ENCODE data around the gene ULK1. TPM values are rescaled to one million over a fixed set of nuclear protein-coding genes. Genes with fewer than 3 reads are reported as not detected.

Gene ULK1
- total RNA-seq, 1 experiment from 2014 or later = 34.2 TPM

DNA sequence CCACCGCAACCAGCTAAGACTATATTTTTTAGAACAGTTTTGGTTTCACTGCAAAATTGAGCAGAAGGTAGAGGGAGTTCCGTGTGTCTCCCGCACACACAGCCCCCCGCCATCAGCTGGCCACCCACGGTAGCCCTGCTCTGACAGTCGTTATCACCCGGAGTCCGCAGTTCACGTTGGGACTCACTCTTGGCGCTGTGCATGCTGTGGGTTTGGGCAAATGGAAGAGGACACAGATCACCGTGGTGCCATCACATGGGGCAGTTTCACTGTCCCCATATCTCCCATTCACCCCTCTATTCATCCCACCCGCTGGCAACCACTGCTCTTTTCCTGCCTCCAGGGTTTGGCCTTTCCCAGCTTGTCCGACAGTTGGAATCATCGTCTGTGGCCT is 31.8 kb upstream of the ULK1 start:
- no peak overlapping the region for H3K4me2 ChIP-seq (ENCODE audit: low read length)
- DNase-seq (ENCODE audit: low read depth, low spot score) (no peak), ATAC-seq (no peak)
- RAD21 ChIA-PET (ENCODE audit: low non-redundant PET in 1 of 2, low total read pairs in 2 of 2, uncharacterized antibody in 2 of 2, unreplicated experiment in 2 of 2) = no interaction called here
- BruUV-seq (replicated peaks) = no TSS peak
- no peak for TF ChIP-seq MAX (IDR thresholded peaks at IDR 0.05)
- TF ChIP-seq ZBTB33 (IDR thresholded peaks at IDR 0.05; ENCODE audit: extremely low read depth, insufficient replicate concordance, low read length) = no peak
- TF ChIP-seq FOSL1 (IDR thresholded peaks at IDR 0.05; ENCODE audit: low read depth) = no peak
- no peak for TF ChIP-seq POLR2AphosphoS5 (IDR thresholded peaks at IDR 0.05; ENCODE audit: low read depth, low read length)
- TF ChIP-seq EGR1 (IDR thresholded peaks at IDR 0.05; ENCODE audit: low read depth) = no peak
- TF ChIP-seq YY1 (IDR thresholded peaks at IDR 0.05; ENCODE audit: extremely low read depth, insufficient replicate concordance, low read depth, low read length) = no peak
- no peak for TF ChIP-seq SP1 (IDR thresholded peaks at IDR 0.05; ENCODE audit: low read depth)
- TF ChIP-seq, protein P1, sequence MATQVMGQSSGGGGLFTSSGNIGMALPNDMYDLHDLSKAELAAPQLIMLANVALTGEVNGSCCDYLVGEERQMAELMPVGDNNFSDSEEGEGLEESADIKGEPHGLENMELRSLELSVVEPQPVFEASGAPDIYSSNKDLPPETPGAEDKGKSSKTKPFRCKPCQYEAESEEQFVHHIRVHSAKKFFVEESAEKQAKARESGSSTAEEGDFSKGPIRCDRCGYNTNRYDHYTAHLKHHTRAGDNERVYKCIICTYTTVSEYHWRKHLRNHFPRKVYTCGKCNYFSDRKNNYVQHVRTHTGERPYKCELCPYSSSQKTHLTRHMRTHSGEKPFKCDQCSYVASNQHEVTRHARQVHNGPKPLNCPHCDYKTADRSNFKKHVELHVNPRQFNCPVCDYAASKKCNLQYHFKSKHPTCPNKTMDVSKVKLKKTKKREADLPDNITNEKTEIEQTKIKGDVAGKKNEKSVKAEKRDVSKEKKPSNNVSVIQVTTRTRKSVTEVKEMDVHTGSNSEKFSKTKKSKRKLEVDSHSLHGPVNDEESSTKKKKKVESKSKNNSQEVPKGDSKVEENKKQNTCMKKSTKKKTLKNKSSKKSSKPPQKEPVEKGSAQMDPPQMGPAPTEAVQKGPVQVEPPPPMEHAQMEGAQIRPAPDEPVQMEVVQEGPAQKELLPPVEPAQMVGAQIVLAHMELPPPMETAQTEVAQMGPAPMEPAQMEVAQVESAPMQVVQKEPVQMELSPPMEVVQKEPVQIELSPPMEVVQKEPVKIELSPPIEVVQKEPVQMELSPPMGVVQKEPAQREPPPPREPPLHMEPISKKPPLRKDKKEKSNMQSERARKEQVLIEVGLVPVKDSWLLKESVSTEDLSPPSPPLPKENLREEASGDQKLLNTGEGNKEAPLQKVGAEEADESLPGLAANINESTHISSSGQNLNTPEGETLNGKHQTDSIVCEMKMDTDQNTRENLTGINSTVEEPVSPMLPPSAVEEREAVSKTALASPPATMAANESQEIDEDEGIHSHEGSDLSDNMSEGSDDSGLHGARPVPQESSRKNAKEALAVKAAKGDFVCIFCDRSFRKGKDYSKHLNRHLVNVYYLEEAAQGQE (IDR thresholded peaks at IDR 0.05; ENCODE audit: low read depth) = no peak
- TF ChIP-seq JUND (IDR thresholded peaks at IDR 0.05) = no peak
- no peak for TF ChIP-seq TCF7L2 (IDR thresholded peaks at IDR 0.05; ENCODE audit: borderline replicate concordance, extremely low read depth, insufficient read depth, insufficient read length)
- TF ChIP-seq, protein P2, sequence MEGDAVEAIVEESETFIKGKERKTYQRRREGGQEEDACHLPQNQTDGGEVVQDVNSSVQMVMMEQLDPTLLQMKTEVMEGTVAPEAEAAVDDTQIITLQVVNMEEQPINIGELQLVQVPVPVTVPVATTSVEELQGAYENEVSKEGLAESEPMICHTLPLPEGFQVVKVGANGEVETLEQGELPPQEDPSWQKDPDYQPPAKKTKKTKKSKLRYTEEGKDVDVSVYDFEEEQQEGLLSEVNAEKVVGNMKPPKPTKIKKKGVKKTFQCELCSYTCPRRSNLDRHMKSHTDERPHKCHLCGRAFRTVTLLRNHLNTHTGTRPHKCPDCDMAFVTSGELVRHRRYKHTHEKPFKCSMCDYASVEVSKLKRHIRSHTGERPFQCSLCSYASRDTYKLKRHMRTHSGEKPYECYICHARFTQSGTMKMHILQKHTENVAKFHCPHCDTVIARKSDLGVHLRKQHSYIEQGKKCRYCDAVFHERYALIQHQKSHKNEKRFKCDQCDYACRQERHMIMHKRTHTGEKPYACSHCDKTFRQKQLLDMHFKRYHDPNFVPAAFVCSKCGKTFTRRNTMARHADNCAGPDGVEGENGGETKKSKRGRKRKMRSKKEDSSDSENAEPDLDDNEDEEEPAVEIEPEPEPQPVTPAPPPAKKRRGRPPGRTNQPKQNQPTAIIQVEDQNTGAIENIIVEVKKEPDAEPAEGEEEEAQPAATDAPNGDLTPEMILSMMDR (IDR thresholded peaks at IDR 0.05 in 2 of 3, conservative IDR thresholded peaks at IDR 0.05 in 1 of 3; ENCODE audit: borderline replicate concordance in 1 of 3, insufficient read depth in 1 of 3, low read depth in 2 of 3, low read length in 2 of 3) = no peak
- TF ChIP-seq ZNF274 (IDR thresholded peaks at IDR 0.05; ENCODE audit: low read depth, low read length) = no peak
- no peak for TF ChIP-seq CBX3 (IDR thresholded peaks at IDR 0.05; ENCODE audit: low read depth)
- no peak for TF ChIP-seq SRF (IDR thresholded peaks at IDR 0.05; ENCODE audit: low read depth)
- H3K4me1 ChIP-seq (ENCODE audit: control insufficient read depth in 1 of 2, insufficient read depth in 2 of 2, low read length in 2 of 2) = peaks cover 25 to 33% of the 10 kb centered on the region in 2 experiments
- H3K4me3 ChIP-seq (replicated peaks in 1 of 2; ENCODE audit: low read depth in 1 of 2, low read length in 2 of 2) = no peak overlapping the region
- intact Hi-C loops (cut with micrococcal nuclease) = loop anchor here (5.0 kb wide), 1 partner anchor 85 kb away; the partner anchor contains the start of gene EP400
- H3K36me3 ChIP-seq (ENCODE audit: control insufficient read depth in 1 of 2, insufficient read depth in 2 of 2, low read length in 2 of 2) = no peaks in the 10 kb centered on the region
- no peaks in the 10 kb centered on the region for H3K79me2 ChIP-seq (ENCODE audit: insufficient read depth, low read length)
- no peak overlapping the region for H3K9ac ChIP-seq (ENCODE audit: low read length)
- H3K9me2 ChIP-seq (ENCODE audit: insufficient read depth) = no peaks in the 10 kb centered on the region
- H4K20me1 ChIP-seq (ENCODE audit: insufficient read depth) = no peaks in the 10 kb centered on the region
- no peaks in the 10 kb centered on the region for H3K9me3 ChIP-seq (ENCODE audit: control insufficient read depth in 1 of 2, insufficient read depth in 1 of 2, low read depth in 1 of 2, low read length in 2 of 2)
- H2AFZ ChIP-seq (ENCODE audit: low read depth, low read length, poor library complexity, severe bottlenecking) = no peak overlapping the region
- CTCF ChIA-PET = no interaction called here
- H3K27me3 ChIP-seq (ENCODE audit: insufficient read depth, low read length) = no peaks in the 10 kb centered on the region
- POLR2A ChIA-PET = no interaction called here
- H3K27ac ChIP-seq (ENCODE audit: low read depth, low read length) = no peak overlapping the region

Data from HCT116 (cell line).